Measurements from ENCODE around the gene KIAA1217.

Gene KIAA1217

GRCh38 chr10:24287559-24288195, 78.7 kb downstream of the KIAA1217 start:
- no peaks in the 10 kb centered on the region for H3K4me1 ChIP-seq (ENCODE audit: control insufficient read depth, low read length)

GRCh38 chr10:24288581-24288980, 79.6 kb downstream of the KIAA1217 start:
- Histone ChIP-seq H4K20me1 (ENCODE audit: control insufficient read depth, insufficient read depth, low read depth, low read length) (no peaks in the 10 kb centered on the region), H3K27ac (ENCODE audit: low read depth, low read length) (no peak overlapping the region), H3F3A (ENCODE audit: control insufficient read depth, insufficient read depth) (no peaks in the 10 kb centered on the region), H3K4me3 (ENCODE audit: low read length) (no peak overlapping the region), H3K36me3 (ENCODE audit: control insufficient read depth, low read length) (no peaks in the 10 kb centered on the region), H3K79me2 (ENCODE audit: control insufficient read depth, low read length) (no peaks in the 10 kb centered on the region), H3K4me1 (ENCODE audit: control insufficient read depth, low read length) (no peaks in the 10 kb centered on the region), H3K9me3 (ENCODE audit: control insufficient read depth, insufficient read depth, low read length) (no peaks in the 10 kb centered on the region), H3K9me2 (replicated peaks; ENCODE audit: control insufficient read depth, low read length) (no peaks in the 10 kb centered on the region), H3K27me3 (ENCODE audit: control insufficient read depth, low read length) (no peaks in the 10 kb centered on the region), H3K4me2 (ENCODE audit: low read length) (no peak overlapping the region)
- TF ChIP-seq EZH2phosphoT487 (IDR thresholded peaks at IDR 0.05; ENCODE audit: borderline replicate concordance, low read length) (no peak), CTCF (IDR thresholded peaks at IDR 0.05; ENCODE audit: low read depth, low read length, poor library complexity, severe bottlenecking) (no peak)

More at GRCh38 chr10:24287559-24288195, 78.7 kb downstream of the KIAA1217 start:
- TF ChIP-seq EZH2phosphoT487 (IDR thresholded peaks at IDR 0.05; ENCODE audit: borderline replicate concordance, low read length) = no peak
- no peak for TF ChIP-seq CTCF (IDR thresholded peaks at IDR 0.05; ENCODE audit: low read depth, low read length, poor library complexity, severe bottlenecking)
- H4K20me1 ChIP-seq (ENCODE audit: control insufficient read depth, insufficient read depth, low read depth, low read length) = no peaks in the 10 kb centered on the region
- no peaks in the 10 kb centered on the region for H3K9me2 ChIP-seq (replicated peaks; ENCODE audit: control insufficient read depth, low read length)
- H3K36me3 ChIP-seq (ENCODE audit: control insufficient read depth, low read length) = no peaks in the 10 kb centered on the region
- no peaks in the 10 kb centered on the region for H3F3A ChIP-seq (ENCODE audit: control insufficient read depth, insufficient read depth)
- H3K4me2 ChIP-seq (ENCODE audit: low read length) = no peak overlapping the region
- H3K9me3 ChIP-seq (ENCODE audit: control insufficient read depth, insufficient read depth, low read length) = no peaks in the 10 kb centered on the region
- no peaks in the 10 kb centered on the region for H3K27me3 ChIP-seq (ENCODE audit: control insufficient read depth, low read length)
- H3K4me3 ChIP-seq (ENCODE audit: low read length) = no peak overlapping the region
- no peaks in the 10 kb centered on the region for H3K79me2 ChIP-seq (ENCODE audit: control insufficient read depth, low read length)
- H3K27ac ChIP-seq (ENCODE audit: low read depth, low read length) = no peak overlapping the region

GRCh38 chr10:24289235-24289634, 80.3 kb downstream of the KIAA1217 start:
- H3K4me3 ChIP-seq (ENCODE audit: low read length) = no peak overlapping the region
- no peaks in the 10 kb centered on the region for H3K27me3 ChIP-seq (ENCODE audit: control insufficient read depth, low read length)
- H3K9me3 ChIP-seq (ENCODE audit: control insufficient read depth, insufficient read depth, low read length) = no peaks in the 10 kb centered on the region
- H3K27ac ChIP-seq (ENCODE audit: low read depth, low read length) = no peak overlapping the region
- H4K20me1 ChIP-seq (ENCODE audit: control insufficient read depth, insufficient read depth, low read depth, low read length) = no peaks in the 10 kb centered on the region
- no peaks in the 10 kb centered on the region for H3F3A ChIP-seq (ENCODE audit: control insufficient read depth, insufficient read depth)
- H3K4me1 ChIP-seq (ENCODE audit: control insufficient read depth, low read length) = no peaks in the 10 kb centered on the region
- TF ChIP-seq EZH2phosphoT487 (IDR thresholded peaks at IDR 0.05; ENCODE audit: borderline replicate concordance, low read length) = no peak
- TF ChIP-seq CTCF (IDR thresholded peaks at IDR 0.05; ENCODE audit: low read depth, low read length, poor library complexity, severe bottlenecking) = no peak
- H3K79me2 ChIP-seq (ENCODE audit: control insufficient read depth, low read length) = no peaks in the 10 kb centered on the region
- no peaks in the 10 kb centered on the region for H3K36me3 ChIP-seq (ENCODE audit: control insufficient read depth, low read length)
- no peak overlapping the region for H3K4me2 ChIP-seq (ENCODE audit: low read length)
- no peaks in the 10 kb centered on the region for H3K9me2 ChIP-seq (replicated peaks; ENCODE audit: control insufficient read depth, low read length)
